GM12878 (cell line): ENCODE results near the gene TLCD2. TPM values are rescaled to one million over a fixed set of nuclear protein-coding genes. Genes with fewer than 3 reads are reported as not detected.

Experiments used
- ATAC-seq: fragments of 200-7000 bp; cut with Tn5 transposase; 3 replicates; pipeline ENCODE4 v1.9.1; 2020; ENCODE audit warnings: mild to moderate bottlenecking, moderate library complexity
- BruUV-seq: library from RNA; stranded (reverse); fragments of 400-500 nt; replicated peaks from 2 replicates; lab custom pipeline; 2021; lab: Mats Ljungman, UMichigan
- CTCF ChIA-PET: fragments of 300-600 bp; sonication (Branson Sonifier 250); formaldehyde crosslinking; extraction: SDS; loops from one replicate; lab custom pipeline; 2021; ENCODE audit warnings: inconsistent platforms; lab: Yijun Ruan, JAX
- POLR2A ChIA-PET: fragments of 350-600 bp; formaldehyde crosslinking; extraction: SDS; loops from one replicate; lab custom pipeline; 2021; ENCODE audit warnings: inconsistent platforms; lab: Charles Lee
- RAD21 ChIA-PET: fragments of 300-600 bp; sonication (Branson Sonifier 250); formaldehyde crosslinking; loops from one replicate; lab custom pipeline; 2023; ENCODE audit warnings: antibody characterized with exemption; ENCODE audit not compliant: unreplicated experiment; lab: Charles Lee
- SMC1A ChIA-PET: fragments of 300-600 bp; sonication (Branson Sonifier 250); formaldehyde crosslinking; loops from one replicate; lab custom pipeline; 2023; ENCODE audit not compliant: unreplicated experiment, uncharacterized antibody; lab: Charles Lee
- DNase-seq: peaks from one replicate; pipeline ENCODE4 v3.0.0-alpha.2; 2011; ENCODE audit warnings: low read depth, low spot score
- FAIRE-seq: peaks from 3 replicates; lab custom pipeline; 2011; peaks lifted over from hg19 to GRCh38; lab: Jason Lieb, UNC
- H2AFZ ChIP-seq: 2 replicates; pipeline ENCODE4 v1.6.0; 2011; ENCODE audit warnings: low read depth, low read length, control low read depth; ENCODE audit not compliant: control insufficient read depth
- H3K27ac ChIP-seq: 2 replicates; pipeline ENCODE4 v1.5.1; 2011; ENCODE audit warnings: control low read depth; ENCODE audit not compliant: control insufficient read depth, insufficient read depth
- H3K27me3 ChIP-seq, 2 experiments: replicated peaks in 1 of 2; 2 replicates each; pipeline versions ENCODE4 v1.6.0 to v1.6.1; 2011; ENCODE audit warnings: low read length in 1 of 2; ENCODE audit not compliant: control insufficient read depth in 2 of 2, insufficient read depth in 2 of 2
- H3K36me3 ChIP-seq, 2 experiments: 2 replicates each; pipeline ENCODE4 v1.5.1; 2011; ENCODE audit warnings: low read length in 1 of 2; ENCODE audit not compliant: control insufficient read depth in 2 of 2, insufficient read depth in 2 of 2
- H3K4me1 ChIP-seq: 2 replicates; pipeline ENCODE4 v1.6.1; 2011; ENCODE audit warnings: mild to moderate bottlenecking, low read length, moderate library complexity, mixed read lengths; ENCODE audit not compliant: control insufficient read depth, insufficient read depth
- H3K4me2 ChIP-seq: 2 replicates; pipeline ENCODE4 v1.6.0; 2011; ENCODE audit warnings: control low read depth; ENCODE audit not compliant: control insufficient read depth, insufficient read depth
- H3K4me3 ChIP-seq: fragments of 200-600 bp; sonication (generic); 2 replicates; pipeline ENCODE4 v1.5.1; 2016
- H3K79me2 ChIP-seq: 2 replicates; pipeline ENCODE4 v1.6.0; 2011; ENCODE audit warnings: low read length; ENCODE audit not compliant: control insufficient read depth, insufficient read depth
- H3K9ac ChIP-seq: 2 replicates; pipeline ENCODE4 v1.8.0; 2011; ENCODE audit warnings: low read length, control low read depth, mixed read lengths; ENCODE audit not compliant: control insufficient read depth, insufficient read depth
- H3K9me3 ChIP-seq: replicated peaks from 3 replicates; pipeline ENCODE4 v1.5.1; 2011; ENCODE audit warnings: mild to moderate bottlenecking, low read length; ENCODE audit not compliant: control insufficient read depth, insufficient read depth
- H4K20me1 ChIP-seq: 2 replicates; pipeline ENCODE4 v1.6.0; 2011; ENCODE audit not compliant: control insufficient read depth, insufficient read depth
- CBFB ChIP-seq: IDR thresholded peaks from 2 replicates; pipeline ENCODE4 v1.6.1; 2016; ENCODE audit warnings: antibody characterized with exemption, low read depth
- GATAD2B ChIP-seq: fragments of 450-650 bp; conservative IDR thresholded peaks from 2 replicates; pipeline ENCODE4 v1.6.1; 2017; ENCODE audit warnings: low read depth, mild to moderate bottlenecking, moderate library complexity
- NBN ChIP-seq: fragments of 450-650 bp; IDR thresholded peaks from 2 replicates; pipeline ENCODE4 v1.6.1; 2016
- RBBP5 ChIP-seq: fragments of 200-600 bp; sonication (generic); conservative IDR thresholded peaks from 2 replicates; pipeline ENCODE4 v1.6.1; 2016
- WGBS: methylation state at CpG from one replicate; pipeline ENCODE4 v1.1.6; 2016; ENCODE audit warnings: low lambda C conversion rate; ENCODE audit not compliant: insufficient replicate concordance, insufficient coverage; ENCODE audit errors: missing lambda C conversion rate; 5-methylcytosine and 5-hydroxymethylcytosine counted together
- in situ Hi-C: fragments of 300-500 bp; cut with MboI; formaldehyde crosslinking; loops from 9 replicates; pipeline ENCODE4 v1.14.3; 2018; ENCODE audit warnings: mixed read lengths
- intact Hi-C: fragments of 100-400 bp; cut with micrococcal nuclease; formaldehyde crosslinking; loops from one replicate; pipeline ENCODE4 v1.14.2; 2022; ENCODE audit not compliant: unreplicated experiment
- polyA plus RNA-seq, 11 experiments: library from polyadenylated mRNA; depleted of rRNA in 4 of 11; unstranded in 6 of 11; stranded (reverse) in 5 of 11; fragments of >200 nt; fragmentation: Nextera tagmentation in 4 of 11; fragmentation: Illumina TruSeq in 1 of 11; extraction: Ambion mirVana in 4 of 11; extraction: Trizol in 1 of 11; gene quantifications; 1 replicate in 1 of 11; 2 replicates in 10 of 11; pipeline versions ENCODE4 v1.2.1 to v1.2.3, GENCODE V29; 2011 to 2016; ENCODE audit warnings: inconsistent platforms in 2 of 11, missing spikeins in 2 of 11, low read depth in 1 of 11
- total RNA-seq, 4 experiments: library from RNA; depleted of rRNA in 3 of 4; stranded (reverse); fragments of >200 nt in 3 of 4; fragmentation: Illumina TruSeq in 1 of 4; extraction: Trizol in 1 of 4; gene quantifications; 2 replicates each; pipeline versions ENCODE4 v1.2.1 to v1.2.3, GENCODE V29; 2013 to 2021

Gene TLCD2
- total and polyA plus RNA-seq, 10 of the 15 experiments (the other 5 are each of a cell fraction or from before 2014, with no cell fraction given): 0.02 to 0.15 (median 0.05) TPM; not detected in 2

GRCh38 chr17:1713878-1714426, 3.8 kb upstream of the TLCD2 start (continued):
- TF ChIP-seq GATAD2B: no peak

- Histone ChIP-seq H3K27me3 (peaks cover 0 to 3% of the 10 kb centered on the region in 2 experiments; a peak in 1 of 4 replicates), H3K4me3 (no peak overlapping the region), H3K79me2 (peaks cover 7% of the 10 kb centered on the region), H3K9me3 (no peaks in the 10 kb centered on the region), H2AFZ (no peak overlapping the region), H3K4me2 (peak overlapping the region; percentile 5; the same call in 1 of the 2 replicates)
- ChIA-PET POLR2A (interaction anchor here (0.5 to 0.6 kb wide), 2 partner anchors 9 to 17 kb away, joined by 3 read pairs; no protein-coding TSS in a partner anchor), SMC1A (interaction anchor here (0.7 to 1.5 kb wide), 4 partner anchors 9 to 152 kb away, joined by 3 to 4 read pairs (median 4); no protein-coding TSS in a partner anchor), RAD21 (interaction anchor here (0.9 to 1.9 kb wide), 5 partner anchors 29 to 152 kb away, joined by 3 to 8 read pairs (median 4); no protein-coding TSS in a partner anchor)
- DNase-seq (no peak), FAIRE-seq (no peak), ATAC-seq (no peak)
- intact Hi-C loops: no loop called here
- in situ Hi-C loops: no loop called here
- BruUV-seq: TSS peak; percentile 50
- TF ChIP-seq NBN (no peak), CBFB (no peak), RBBP5 (no peak)
- TF ChIP-seq, all 136 proteins: peak for 0
- CTCF ChIA-PET: interaction anchor here (0.6 to 11.0 kb wide), 12 partner anchors 9 to 152 kb away, joined by 3 to 232 read pairs (median 4); partner anchors contain the start of genes RILP and RPA1
- Histone ChIP-seq H3K4me1 (peaks cover 9% of the 10 kb centered on the region), H4K20me1 (no peaks in the 10 kb centered on the region), H3K27ac (no peak overlapping the region), H3K9ac (no peak overlapping the region), H3K36me3 (peaks cover 0 to 7% of the 10 kb centered on the region in 2 experiments; a peak in 2 of 4 replicates)
- 74% methylated on average over 10 of the region's 10 CpGs for WGBS
These were observed 3.1 kb upstream of the TLCD2 start for GRCh38 chr17:1713160-1713877.
